DND-41 (cell line): ENCODE results near the gene MCU.

Experiments
- ATAC-seq: fragments of 200-7000 bp; cut with Tn5 transposase; 3 replicates; pipeline ENCODE4 v1.9.1; 2021; ENCODE audit warnings: low read depth; ENCODE audit not compliant: insufficient read depth
- DNase-seq: peaks from one replicate; pipeline ENCODE4 v3.0.0-alpha.2; 2020
- H2AFZ ChIP-seq: 2 replicates; pipeline ENCODE4 v1.6.0; 2012; ENCODE audit warnings: low read depth, low read length
- H3K27ac ChIP-seq: 2 replicates; pipeline ENCODE4 v1.5.1; 2012; ENCODE audit warnings: low read length, inconsistent platforms
- H3K27me3 ChIP-seq: fragments of 200-600 bp; sonication (generic); 2 replicates; pipeline ENCODE4 v1.6.0; 2012; ENCODE audit warnings: low read length, mild to moderate bottlenecking, inconsistent platforms; ENCODE audit not compliant: insufficient read depth, poor library complexity
- H3K36me3 ChIP-seq: 2 replicates; pipeline ENCODE4 v1.5.1; 2012; ENCODE audit warnings: low read length, inconsistent platforms; ENCODE audit not compliant: insufficient read depth
- H3K4me1 ChIP-seq: 2 replicates; pipeline ENCODE4 v1.5.1; 2012; ENCODE audit warnings: mild to moderate bottlenecking, low read length; ENCODE audit not compliant: insufficient read depth
- H3K4me2 ChIP-seq: 2 replicates; pipeline ENCODE4 v1.6.0; 2012; ENCODE audit warnings: mild to moderate bottlenecking, moderate library complexity, low read length, inconsistent platforms; ENCODE audit not compliant: insufficient read depth
- H3K4me3 ChIP-seq, 2 experiments: fragments of 200-600 bp in 1 of 2; shearing (Covaris generic) in 1 of 2; 2 replicates each; pipeline ENCODE4 v1.5.1; 2012 to 2016; ENCODE audit warnings: inconsistent platforms in 2 of 2, low read length in 2 of 2, mild to moderate bottlenecking in 2 of 2, low read depth in 1 of 2, moderate library complexity in 1 of 2
- H3K79me2 ChIP-seq: 2 replicates; pipeline ENCODE4 v1.6.0; 2012; ENCODE audit warnings: low read length, inconsistent platforms; ENCODE audit not compliant: insufficient read depth
- H3K9ac ChIP-seq: 2 replicates; pipeline ENCODE4 v1.6.0; 2012; ENCODE audit warnings: low read depth, mild to moderate bottlenecking, inconsistent platforms, low read length, moderate library complexity
- H3K9me3 ChIP-seq: 2 replicates; pipeline ENCODE4 v1.5.1; 2012; ENCODE audit warnings: low read length, moderate library complexity, mild to moderate bottlenecking, inconsistent platforms; ENCODE audit not compliant: insufficient read depth, severe bottlenecking
- H4K20me1 ChIP-seq: 2 replicates; pipeline ENCODE4 v1.6.0; 2012; ENCODE audit warnings: low read length; ENCODE audit not compliant: insufficient read depth
- CTCF ChIP-seq: IDR thresholded peaks from 2 replicates; pipeline ENCODE4 v1.5.1; 2012; ENCODE audit warnings: borderline replicate concordance, low read length, moderate library complexity, mild to moderate bottlenecking; ENCODE audit not compliant: poor library complexity, severe bottlenecking; ENCODE audit errors: extremely low read depth
- EZH2 ChIP-seq: IDR thresholded peaks from 3 replicates; pipeline ENCODE4 v1.6.1; 2012; ENCODE audit warnings: borderline replicate concordance, low read depth, mild to moderate bottlenecking, moderate library complexity, low read length, inconsistent platforms; ENCODE audit not compliant: severe bottlenecking

Gene MCU

GRCh38 chr10:72828294-72828693 is 136.4 kb downstream of the MCU start:
- H4K20me1 ChIP-seq = no peaks in the 10 kb centered on the region
- no peak for ATAC-seq
- TF ChIP-seq EZH2 (no peak), CTCF (no peak)

DNA sequence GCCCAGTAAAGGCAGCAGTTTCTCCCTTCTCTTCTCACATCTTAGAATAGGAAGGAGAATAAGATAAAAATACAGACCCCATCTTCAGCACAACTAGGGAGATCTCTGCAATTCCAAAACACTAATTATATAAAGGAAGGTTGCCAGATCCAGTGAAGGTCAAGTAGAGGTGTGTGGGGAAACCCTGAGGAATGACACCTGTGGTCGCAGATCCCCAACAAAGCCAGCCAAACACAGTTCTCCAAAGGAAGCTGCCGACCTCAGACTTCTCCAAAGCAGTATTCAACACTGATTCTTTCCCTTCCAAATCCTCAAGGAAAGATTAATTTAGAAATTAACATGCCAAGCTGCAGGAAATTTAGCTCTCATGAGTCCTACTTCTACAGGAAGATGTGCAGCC is 138.7 kb downstream of the MCU start:
- H2AFZ ChIP-seq = no peak overlapping the region
- H3K4me3 ChIP-seq = no peak overlapping the region
- no peak for ATAC-seq
- H3K27me3 ChIP-seq = no peaks in the 10 kb centered on the region
- no peak overlapping the region for H3K27ac ChIP-seq
- H3K9me3 ChIP-seq = no peaks in the 10 kb centered on the region
- no peak overlapping the region for H3K9ac ChIP-seq
- no peaks in the 10 kb centered on the region for H3K4me1 ChIP-seq
- TF ChIP-seq EZH2 (no peak), CTCF (no peak)
- no peak overlapping the region for H3K4me2 ChIP-seq
- peaks cover 5% of the 10 kb centered on the region; the same call in 1 of the 2 replicates for H3K36me3 ChIP-seq
- H4K20me1 ChIP-seq = no peaks in the 10 kb centered on the region
- DNase-seq = no peak
- H3K79me2 ChIP-seq = no peaks in the 10 kb centered on the region

More at GRCh38 chr10:72828294-72828693, 136.4 kb downstream of the MCU start:
- no peaks in the 10 kb centered on the region for H3K36me3 ChIP-seq
- H2AFZ ChIP-seq = no peak overlapping the region
- no peak overlapping the region for H3K4me2 ChIP-seq
- H3K79me2 ChIP-seq = no peaks in the 10 kb centered on the region
- H3K27me3 ChIP-seq = no peaks in the 10 kb centered on the region
- no peak overlapping the region for H3K4me3 ChIP-seq
- H3K9me3 ChIP-seq = no peaks in the 10 kb centered on the region
- H3K4me1 ChIP-seq = no peaks in the 10 kb centered on the region
- H3K27ac ChIP-seq = no peak overlapping the region
- DNase-seq = no peak
- no peak overlapping the region for H3K9ac ChIP-seq

- H3K4me2 ChIP-seq = no peak overlapping the region
- H3K9me3 ChIP-seq = no peaks in the 10 kb centered on the region
- no peaks in the 10 kb centered on the region for H3K79me2 ChIP-seq
- H3K9ac ChIP-seq = no peak overlapping the region
- no peaks in the 10 kb centered on the region for H4K20me1 ChIP-seq
- no peak overlapping the region for H3K27ac ChIP-seq
- H3K4me3 ChIP-seq = no peak overlapping the region
- H3K4me1 ChIP-seq = no peaks in the 10 kb centered on the region
- DNase-seq = no peak
- no peaks in the 10 kb centered on the region for H3K27me3 ChIP-seq
- ATAC-seq = no peak
- no peak overlapping the region for H2AFZ ChIP-seq
- H3K36me3 ChIP-seq = peaks cover 7% of the 10 kb centered on the region; the same call in 1 of the 2 replicates
- TF ChIP-seq EZH2 (no peak), CTCF (no peak)
Observed at GRCh38 chr10:72831696-72832409, 139.9 kb downstream of the MCU start.

- no peak for ATAC-seq
- H3K4me3 ChIP-seq = no peak overlapping the region
- H3K4me2 ChIP-seq = no peak overlapping the region
Observed at GRCh38 chr10:72832701-72833100, 140.8 kb downstream of the MCU start.

More at GRCh38 chr10:72832701-72833100, 140.8 kb downstream of the MCU start:
- no peak overlapping the region for H3K9ac ChIP-seq
- H3K79me2 ChIP-seq = no peaks in the 10 kb centered on the region
- H3K36me3 ChIP-seq = peaks cover 7% of the 10 kb centered on the region; the same call in 1 of the 2 replicates
- H4K20me1 ChIP-seq = no peaks in the 10 kb centered on the region
- no peaks in the 10 kb centered on the region for H3K27me3 ChIP-seq
- H3K9me3 ChIP-seq = no peaks in the 10 kb centered on the region
- no peaks in the 10 kb centered on the region for H3K4me1 ChIP-seq
- H2AFZ ChIP-seq = no peak overlapping the region
- no peak overlapping the region for H3K27ac ChIP-seq
- no peak for DNase-seq
- TF ChIP-seq CTCF (no peak), EZH2 (no peak)
